NCI-H1092 (cell line): Measurements from ENCODE around the gene COX7A2L.
"Not testable (repeated sequence)": the region's sequence is repeated elsewhere in the genome, so short reads cannot be mapped to it uniquely, and the experiment has no call there.

Experiments
- DNase-seq: peaks from one replicate; lab custom pipeline; 2025; lab: John Stamatoyannopoulos, UW

The COX7A2L gene

GRCh38 chr2:42367835-42368234 lies 6.8 kb upstream of the COX7A2L start:
- DNase-seq, result no peak

GRCh38 chr2:42366411-42366810 lies 5.4 kb upstream of the COX7A2L start:
- no peak for DNase-seq

GRCh38 chr2:42364658-42365057 lies 3.6 kb upstream of the COX7A2L start:
- DNase-seq, result no peak

- no peak for DNase-seq
Measured at GRCh38 chr2:42363413-42363812, 2.4 kb upstream of the COX7A2L start.

GRCh38 chr2:42361728-42362283 lies 789 bp upstream of the COX7A2L start:
- no peak for DNase-seq

GRCh38 chr2:42360493-42360889 lies 526 bp downstream of the COX7A2L start:
- DNase-seq, result no peak

GRCh38 chr2:42359965-42360483 lies 993 bp downstream of the COX7A2L start:
- DNase-seq, result no peak

GRCh38 chr2:42359304-42359964 lies 1.6 kb downstream of the COX7A2L start:
- DNase-seq, result no peak

GRCh38 chr2:42353792-42354429 lies 7.1 kb downstream of the COX7A2L start:
- no peak for DNase-seq

GRCh38 chr2:42351864-42352263 lies 9.2 kb downstream of the COX7A2L start:
- no peak for DNase-seq

- DNase-seq, result no peak
Measured at GRCh38 chr2:42350434-42351063, 10.5 kb downstream of the COX7A2L start.

GRCh38 chr2:42348113-42348805 lies 12.8 kb downstream of the COX7A2L start:
- no peak for DNase-seq

GRCh38 chr2:42347518-42347917 lies 13.5 kb downstream of the COX7A2L start:
- DNase-seq, result not testable (repeated sequence)

GRCh38 chr2:42346856-42347255 lies 14.2 kb downstream of the COX7A2L start:
- not testable (repeated sequence) for DNase-seq

GRCh38 chr2:42345986-42346385 lies 15.0 kb downstream of the COX7A2L start:
- DNase-seq, result no peak

GRCh38 chr2:42342795-42343241 lies 18.2 kb downstream of the COX7A2L start:
- DNase-seq, result no peak

- DNase-seq, result no peak
Measured at GRCh38 chr2:42342061-42342794, 18.8 kb downstream of the COX7A2L start.

GRCh38 chr2:42340938-42341636 lies 19.9 kb downstream of the COX7A2L start:
- no peak for DNase-seq

GRCh38 chr2:42340045-42340937 lies 20.7 kb downstream of the COX7A2L start:
- DNase-seq, result no peak
